GM18505 (cell line): ENCODE results near the gene TMEM232.

Experiments used
- ATAC-seq: cut with Tn5 transposase; IDR thresholded peaks from one replicate; pipeline ENCODE4 v1.9.1; 2021; ENCODE audit not compliant: unreplicated experiment
- POLR2A ChIP-seq: IDR thresholded peaks from 4 replicates; pipeline ENCODE4 v1.6.1; 2011; ENCODE audit warnings: borderline replicate concordance; ENCODE audit not compliant: insufficient read depth, insufficient read length; ENCODE audit errors: extremely low read depth

TMEM232 gene

GRCh38 chr5:110631236-110631635, 95.2 kb downstream of the TMEM232 start:
- TF ChIP-seq POLR2A: no peak
- ATAC-seq: no peak

GRCh38 chr5:110630350-110630749, 96.1 kb downstream of the TMEM232 start:
- no peak for TF ChIP-seq POLR2A
- ATAC-seq: no peak

- no peak for ATAC-seq
- no peak for TF ChIP-seq POLR2A
These were observed 101.0 kb downstream of the TMEM232 start for GRCh38 chr5:110625376-110625999.

GRCh38 chr5:110623874-110624273, 102.6 kb downstream of the TMEM232 start:
- no peak for ATAC-seq
- no peak for TF ChIP-seq POLR2A

DNA sequence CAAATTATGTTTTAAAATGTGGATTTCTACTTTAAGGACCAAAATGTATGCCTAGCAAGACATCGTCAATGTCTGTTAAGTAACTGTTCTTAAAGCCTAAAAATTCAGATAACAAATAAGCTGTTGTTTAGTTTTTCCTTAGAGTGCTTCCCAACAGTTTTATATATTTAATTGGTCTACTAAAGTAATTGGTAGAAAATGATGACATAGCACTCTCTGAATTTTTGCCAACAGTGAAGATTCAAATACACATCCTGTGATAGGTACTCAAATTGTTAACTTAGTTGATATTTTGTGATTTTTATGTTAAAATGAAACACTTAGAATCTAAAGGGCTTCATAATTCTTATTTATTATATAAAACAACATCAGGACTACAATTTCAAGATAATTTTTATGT, 107.5 kb downstream of the TMEM232 start:
- ATAC-seq: no peak
- no peak for TF ChIP-seq POLR2A

- no peak for TF ChIP-seq POLR2A
- no peak for ATAC-seq
These were observed 110.5 kb downstream of the TMEM232 start for GRCh38 chr5:110616009-110616408.

GRCh38 chr5:110612794-110613247, 113.7 kb downstream of the TMEM232 start:
- TF ChIP-seq POLR2A: no peak
- no peak for ATAC-seq

DNA sequence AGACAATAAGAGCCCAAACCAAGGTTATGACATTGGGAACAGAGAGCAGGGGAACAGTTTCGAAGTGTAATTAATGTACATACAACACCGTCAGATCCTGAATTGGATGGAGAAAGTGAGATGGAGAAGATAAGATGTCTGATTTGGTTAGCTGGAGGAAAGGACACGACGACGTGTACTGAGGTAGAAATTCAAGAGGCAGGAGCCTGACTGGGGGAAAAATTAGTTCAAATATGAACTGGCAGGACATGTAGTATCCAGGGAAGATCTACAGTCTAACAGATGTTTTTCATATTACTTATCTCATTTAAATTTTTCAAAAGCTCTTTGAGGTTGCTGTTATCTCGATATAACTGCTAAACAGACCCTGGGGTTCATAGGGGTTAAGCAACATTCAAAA, 114.7 kb downstream of the TMEM232 start:
- ATAC-seq: no peak
- TF ChIP-seq POLR2A: no peak

DNA sequence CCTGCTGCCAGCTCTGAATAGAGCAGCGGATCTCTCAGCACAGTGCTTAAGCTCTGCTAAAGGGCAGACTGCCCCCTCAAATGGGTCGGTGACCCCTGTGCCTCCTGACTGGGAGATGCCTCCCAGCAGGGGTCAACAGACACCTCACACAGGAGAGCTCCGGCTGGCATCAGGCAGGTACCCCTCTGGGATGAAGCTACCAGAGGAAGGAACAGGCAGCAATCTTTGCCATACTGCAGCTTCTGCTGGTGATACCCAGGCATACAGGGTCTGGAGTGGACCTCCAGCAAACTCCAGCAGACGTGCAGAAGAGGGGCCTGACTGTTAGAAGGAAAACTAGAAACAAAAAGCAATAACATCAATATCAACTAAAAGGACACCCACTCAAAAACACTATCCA, 131.6 kb downstream of the TMEM232 start:
- no peak for TF ChIP-seq POLR2A
- ATAC-seq: no peak

- TF ChIP-seq POLR2A: no peak
- ATAC-seq: peak; percentile 66
These were observed 136.3 kb downstream of the TMEM232 start for GRCh38 chr5:110590187-110590586.

GRCh38 chr5:110588286-110588980, 138.0 kb downstream of the TMEM232 start:
- TF ChIP-seq POLR2A: no peak
- ATAC-seq: no peak

DNA sequence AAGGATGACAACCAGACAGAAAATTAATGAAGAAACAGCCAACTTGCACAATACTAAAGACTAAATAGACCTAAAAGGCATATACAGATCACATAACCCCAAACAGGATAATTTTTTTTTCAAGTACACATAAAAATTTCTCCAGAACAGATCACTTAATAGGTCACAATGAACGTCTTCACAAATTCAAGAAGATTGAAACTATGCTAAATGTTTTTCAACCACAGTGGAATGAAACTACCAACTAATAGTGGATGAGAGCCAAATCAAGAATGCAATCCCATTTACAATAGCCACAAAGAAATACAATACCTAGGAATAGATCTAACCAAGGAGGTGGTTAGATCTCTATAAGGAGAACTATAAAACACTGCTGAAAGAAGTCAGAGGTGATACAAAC, 145.8 kb downstream of the TMEM232 start:
- no peak for ATAC-seq
- TF ChIP-seq POLR2A: no peak

DNA sequence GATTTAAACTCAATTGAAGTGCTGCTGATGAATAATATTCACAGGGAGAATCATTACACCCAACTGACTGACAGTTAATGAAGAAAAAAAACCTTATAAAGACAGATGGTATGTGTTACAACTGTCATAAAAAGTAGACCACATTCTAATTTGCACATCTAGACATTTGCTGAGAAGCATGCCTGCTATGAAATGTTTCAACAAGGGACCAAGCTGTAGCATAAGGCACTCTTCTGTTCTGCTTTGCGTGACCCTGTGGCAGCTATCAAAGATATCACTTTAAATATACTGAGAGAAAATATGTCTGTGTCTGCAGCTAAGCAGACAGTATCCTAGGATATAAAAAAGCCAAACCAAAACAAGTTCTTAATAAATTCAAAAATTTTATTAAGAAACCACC, 153.7 kb downstream of the TMEM232 start:
- no peak for TF ChIP-seq POLR2A
- ATAC-seq: no peak

GRCh38 chr5:110562191-110562590, 164.3 kb downstream of the TMEM232 start:
- no peak for ATAC-seq
- TF ChIP-seq POLR2A: no peak
